ENCODE measurements around the gene TMPRSS11A.

Gene TMPRSS11A

GRCh38 chr4:67996127-67996526 is 32.8 kb upstream of the TMPRSS11A start:
- H3K27me3 ChIP-seq (ENCODE audit: control insufficient read depth, low read length) = peaks cover 15% of the 10 kb centered on the region; the same call in 1 of the 2 replicates
- no peak overlapping the region for H3K4me2 ChIP-seq (ENCODE audit: low read length)
- no peak for TF ChIP-seq CTCF (IDR thresholded peaks at IDR 0.05; ENCODE audit: low read depth, low read length, poor library complexity, severe bottlenecking)
- TF ChIP-seq EZH2phosphoT487 (IDR thresholded peaks at IDR 0.05; ENCODE audit: borderline replicate concordance, low read length) = no peak

GRCh38 chr4:67988991-67989390 is 25.7 kb upstream of the TMPRSS11A start:
- no peaks in the 10 kb centered on the region for H3K4me1 ChIP-seq (ENCODE audit: control insufficient read depth, low read length)
- H3K4me2 ChIP-seq (ENCODE audit: low read length) = no peak overlapping the region
- H3K4me3 ChIP-seq (ENCODE audit: low read length) = no peak overlapping the region
- no peak overlapping the region for H3K27ac ChIP-seq (ENCODE audit: low read depth, low read length)
- H3K36me3 ChIP-seq (ENCODE audit: control insufficient read depth, low read length) = no peaks in the 10 kb centered on the region
- TF ChIP-seq EZH2phosphoT487 (IDR thresholded peaks at IDR 0.05; ENCODE audit: borderline replicate concordance, low read length) (no peak), CTCF (IDR thresholded peaks at IDR 0.05; ENCODE audit: low read depth, low read length, poor library complexity, severe bottlenecking) (no peak)
- no peaks in the 10 kb centered on the region for H3K9me2 ChIP-seq (replicated peaks; ENCODE audit: control insufficient read depth, low read length)
- H3F3A ChIP-seq (ENCODE audit: control insufficient read depth, insufficient read depth) = no peaks in the 10 kb centered on the region
- H3K79me2 ChIP-seq (ENCODE audit: control insufficient read depth, low read length) = no peaks in the 10 kb centered on the region
- H3K27me3 ChIP-seq (ENCODE audit: control insufficient read depth, low read length) = peaks cover 4% of the 10 kb centered on the region; the same call in 1 of the 2 replicates
- no peaks in the 10 kb centered on the region for H3K9me3 ChIP-seq (ENCODE audit: control insufficient read depth, insufficient read depth, low read length)
- H4K20me1 ChIP-seq (ENCODE audit: control insufficient read depth, insufficient read depth, low read depth, low read length) = no peaks in the 10 kb centered on the region

More at GRCh38 chr4:67996127-67996526, 32.8 kb upstream of the TMPRSS11A start:
- Histone ChIP-seq H3K36me3 (ENCODE audit: control insufficient read depth, low read length) (no peaks in the 10 kb centered on the region), H3K9me2 (replicated peaks; ENCODE audit: control insufficient read depth, low read length) (no peaks in the 10 kb centered on the region; the same call in 1 of the 2 replicates), H3K4me1 (ENCODE audit: control insufficient read depth, low read length) (no peaks in the 10 kb centered on the region), H3K27ac (ENCODE audit: low read depth, low read length) (no peak overlapping the region), H4K20me1 (ENCODE audit: control insufficient read depth, insufficient read depth, low read depth, low read length) (no peaks in the 10 kb centered on the region), H3K79me2 (ENCODE audit: control insufficient read depth, low read length) (no peaks in the 10 kb centered on the region), H3K9me3 (ENCODE audit: control insufficient read depth, insufficient read depth, low read length) (no peaks in the 10 kb centered on the region), H3K4me3 (ENCODE audit: low read length) (no peak overlapping the region), H3F3A (ENCODE audit: control insufficient read depth, insufficient read depth) (no peaks in the 10 kb centered on the region)

- Histone ChIP-seq H3K27me3 (ENCODE audit: control insufficient read depth, low read length) (no peaks in the 10 kb centered on the region), H3K4me3 (ENCODE audit: low read length) (no peak overlapping the region), H3K9me2 (replicated peaks; ENCODE audit: control insufficient read depth, low read length) (no peaks in the 10 kb centered on the region), H3K79me2 (ENCODE audit: control insufficient read depth, low read length) (no peaks in the 10 kb centered on the region), H3K4me2 (ENCODE audit: low read length) (no peak overlapping the region), H3K27ac (ENCODE audit: low read depth, low read length) (no peak overlapping the region), H4K20me1 (ENCODE audit: control insufficient read depth, insufficient read depth, low read depth, low read length) (no peaks in the 10 kb centered on the region), H3F3A (ENCODE audit: control insufficient read depth, insufficient read depth) (no peaks in the 10 kb centered on the region), H3K4me1 (ENCODE audit: control insufficient read depth, low read length) (no peaks in the 10 kb centered on the region), H3K36me3 (ENCODE audit: control insufficient read depth, low read length) (no peaks in the 10 kb centered on the region), H3K9me3 (ENCODE audit: control insufficient read depth, insufficient read depth, low read length) (no peaks in the 10 kb centered on the region)
- TF ChIP-seq CTCF (IDR thresholded peaks at IDR 0.05; ENCODE audit: low read depth, low read length, poor library complexity, severe bottlenecking) (no peak), EZH2phosphoT487 (IDR thresholded peaks at IDR 0.05; ENCODE audit: borderline replicate concordance, low read length) (no peak)
Measured at GRCh38 chr4:67983333-67983732, 20.0 kb upstream of the TMPRSS11A start.
